Colonic mucosa (tissue), 4 donors: ENCODE results near the gene FOXB2. TPM values are rescaled to one million over a fixed set of nuclear protein-coding genes. Genes with fewer than 3 reads are reported as not detected.

Source experiments
- DNase-seq: peaks from one replicate; pipeline ENCODE4 v3.0.0-alpha.2; 2020
- H3K27ac ChIP-seq: fragments of 200-600 bp; one replicate; pipeline ENCODE4 v1.8.0; 2021
- H3K27me3 ChIP-seq: fragments of 200-600 bp; one replicate; pipeline ENCODE4 v1.8.0; 2021
- H3K36me3 ChIP-seq: fragments of 200-600 bp; one replicate; pipeline ENCODE4 v1.8.0; 2021
- H3K4me1 ChIP-seq: fragments of 200-600 bp; one replicate; pipeline ENCODE4 v1.8.0; 2021; ENCODE audit warnings: mild to moderate bottlenecking
- H3K4me3 ChIP-seq: fragments of 200-600 bp; one replicate; pipeline ENCODE4 v1.8.0; 2021
- H3K9ac ChIP-seq, 2 donors: one replicate each; pipeline ENCODE4 v1.7.0; 2013; ENCODE audit warnings: control low read depth in 2 of 2, low read depth in 2 of 2, low read length in 2 of 2
- H3K9me3 ChIP-seq: fragments of 200-600 bp; one replicate; pipeline ENCODE4 v1.8.0; 2021
- CTCF ChIP-seq: fragments of 200-600 bp; IDR thresholded peaks from one replicate; pipeline ENCODE4 v1.8.0; 2022; ENCODE audit warnings: antibody characterized with exemption, mild to moderate bottlenecking
- intact Hi-C: fragments of 100-400 bp; cut with DNase I; formaldehyde crosslinking; loops from one replicate; pipeline ENCODE4 v1.14.1; 2022
- total RNA-seq, 2 donors: library from RNA; stranded (reverse); fragmentation: NEBNext Ultra II Directional in 1 of 2; extraction: Animal tissue kit (Norgen Biotek cat#: 25700) in 1 of 2; gene quantifications; one replicate each; pipeline ENCODE4 v1.2.1, GENCODE V29; 2021
- donor health status: healthy.
- donor health status: DM: no; HTN: no; CAD: no.
- donor health status: DM: no; HTN: no; CAD: no.

The FOXB2 gene
- total RNA-seq, 2 donors from 2014 or later, result not detected

DNA sequence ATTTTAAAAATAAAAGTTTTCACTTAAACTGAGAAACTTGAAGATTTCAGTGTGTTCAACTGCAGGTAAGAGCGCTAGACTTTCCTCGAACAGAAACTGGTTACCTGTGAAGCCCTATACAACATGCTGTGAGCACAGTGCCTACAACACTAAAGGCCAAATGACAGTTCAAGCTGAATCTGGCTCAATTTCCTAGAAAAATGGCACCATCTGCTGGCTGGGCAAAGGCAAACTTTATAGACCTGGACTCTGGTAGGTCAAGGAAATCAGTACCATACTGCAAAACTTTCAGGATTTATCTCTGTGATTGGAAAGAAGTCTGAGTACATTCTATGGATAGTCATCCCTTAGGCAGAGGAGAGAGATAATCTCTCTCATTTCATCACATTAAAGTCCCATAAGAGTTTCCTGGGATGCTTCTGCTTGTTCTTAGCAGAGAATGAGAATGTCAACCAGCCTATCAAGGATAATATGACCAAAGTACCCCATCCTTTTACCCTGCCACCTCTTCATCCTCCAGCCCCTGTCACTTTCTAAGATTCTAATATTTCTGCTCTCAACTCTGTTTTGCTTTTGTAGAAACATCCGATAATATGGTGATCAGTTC is 31.8 kb upstream of the FOXB2 start:
- Histone ChIP-seq H3K9me3 (no peaks in the 10 kb centered on the region), H3K27ac (no peak overlapping the region), H3K27me3 (no peaks in the 10 kb centered on the region), H3K36me3 (no peaks in the 10 kb centered on the region), H3K4me1 (no peaks in the 10 kb centered on the region), H3K4me3 (no peak overlapping the region), H3K9ac (no peak overlapping the region)
- intact Hi-C loops, result loop anchor here (5.0 kb wide), 2 partner anchors 180 to 230 kb away; no protein-coding TSS in a partner anchor
- TF ChIP-seq CTCF, result peak; percentile 54
- peak; percentile 52 for DNase-seq

DNA sequence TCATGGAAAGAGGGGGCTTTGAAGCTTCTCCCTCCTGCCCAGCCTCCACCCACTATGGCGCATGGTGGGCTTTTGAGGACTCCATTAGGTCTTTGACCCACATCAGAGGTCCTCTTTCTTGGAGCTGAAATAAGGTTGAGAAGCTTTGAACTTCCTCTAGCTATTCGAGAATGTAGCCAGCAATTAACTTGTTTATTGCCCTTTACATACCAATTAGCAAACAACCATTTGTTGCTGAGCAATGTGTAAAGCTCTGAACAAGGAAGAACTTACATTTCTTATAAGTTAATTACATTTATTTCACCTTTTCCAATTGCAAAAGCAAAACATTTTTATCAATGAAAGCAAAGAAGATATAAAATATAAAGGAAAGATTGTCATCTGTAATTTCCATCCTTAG is 30.5 kb upstream of the FOXB2 start:
- no peak overlapping the region for H3K4me3 ChIP-seq
- no peak overlapping the region for H3K27ac ChIP-seq
- H3K9ac ChIP-seq, result no peak overlapping the region
- intact Hi-C loops, result loop anchor here (5.0 kb wide), 2 partner anchors 182 to 232 kb away; no protein-coding TSS in a partner anchor
- H3K9me3 ChIP-seq, result no peaks in the 10 kb centered on the region
- no peaks in the 10 kb centered on the region for H3K27me3 ChIP-seq
- H3K36me3 ChIP-seq, result no peaks in the 10 kb centered on the region
- H3K4me1 ChIP-seq, result no peaks in the 10 kb centered on the region
- DNase-seq, result no peak
- TF ChIP-seq CTCF, result no peak

GRCh38 chr9:76989501-76989900 is 30.0 kb upstream of the FOXB2 start:
- Histone ChIP-seq H3K9me3 (no peaks in the 10 kb centered on the region), H3K9ac (no peak overlapping the region), H3K4me1 (no peaks in the 10 kb centered on the region), H3K27ac (no peak overlapping the region), H3K27me3 (no peaks in the 10 kb centered on the region), H3K4me3 (no peak overlapping the region), H3K36me3 (no peaks in the 10 kb centered on the region)
- DNase-seq, result no peak
- TF ChIP-seq CTCF, result no peak
- intact Hi-C loops, result loop anchor here (5.0 kb wide), 2 partner anchors 182 to 232 kb away; no protein-coding TSS in a partner anchor

DNA sequence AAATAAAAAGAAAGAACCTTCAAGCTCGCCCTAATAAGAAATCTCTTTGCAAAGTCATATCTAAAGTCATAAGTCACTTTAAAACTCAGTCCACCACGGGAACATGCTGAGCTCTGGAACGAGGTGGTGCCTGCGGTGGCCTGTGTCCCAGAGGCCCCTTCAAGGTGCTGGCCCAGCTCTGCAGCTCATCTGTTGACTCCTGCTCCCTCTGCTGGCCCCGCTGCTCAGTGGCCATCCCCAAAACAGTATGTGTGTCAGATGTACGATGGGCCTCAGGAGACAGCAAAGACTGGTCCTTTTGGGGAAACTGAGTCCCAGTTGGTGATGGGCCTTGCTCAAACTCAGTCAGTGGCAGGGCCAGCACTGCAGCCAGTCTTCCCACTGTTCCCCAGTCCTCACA is 22.8 kb upstream of the FOXB2 start:
- Histone ChIP-seq H3K4me1 (no peaks in the 10 kb centered on the region), H3K9me3 (no peaks in the 10 kb centered on the region), H3K4me3 (no peak overlapping the region), H3K36me3 (no peaks in the 10 kb centered on the region), H3K9ac (no peak overlapping the region), H3K27me3 (peaks cover 2% of the 10 kb centered on the region), H3K27ac (no peak overlapping the region)
- intact Hi-C loops, result loop anchor here (5.0 kb wide), 1 partner anchor 184 kb away; no protein-coding TSS in a partner anchor
- peak; percentile 45 for TF ChIP-seq CTCF
- no peak for DNase-seq

DNA sequence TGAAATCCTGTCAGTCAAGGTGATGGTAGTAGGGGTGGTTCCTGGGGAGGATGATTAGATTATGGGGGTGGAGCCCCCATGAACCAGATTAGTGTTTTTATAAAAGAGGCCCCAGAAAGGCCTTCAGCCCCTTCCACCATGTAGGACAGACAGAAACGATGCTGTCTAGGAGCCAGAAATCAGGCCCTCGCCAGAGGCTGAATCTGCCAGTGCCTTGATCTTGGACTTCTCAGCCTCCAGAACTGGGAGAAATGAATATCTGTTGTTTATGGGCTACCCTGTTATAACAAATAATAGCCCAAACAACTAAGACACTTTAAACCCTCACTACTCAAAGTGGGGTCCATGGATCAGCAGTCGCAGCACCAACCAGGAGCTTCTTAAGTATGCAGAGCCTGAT is 20.2 kb upstream of the FOXB2 start:
- H3K4me3 ChIP-seq, result no peak overlapping the region
- no peak overlapping the region for H3K9ac ChIP-seq
- no peak overlapping the region for H3K27ac ChIP-seq
- intact Hi-C loops, result loop anchor here (5.0 kb wide), 1 partner anchor 187 kb away; no protein-coding TSS in a partner anchor
- H3K36me3 ChIP-seq, result no peaks in the 10 kb centered on the region
- no peaks in the 10 kb centered on the region for H3K9me3 ChIP-seq
- no peak for TF ChIP-seq CTCF
- peaks cover 5% of the 10 kb centered on the region for H3K27me3 ChIP-seq
- no peak for DNase-seq
- no peaks in the 10 kb centered on the region for H3K4me1 ChIP-seq
